ENCODE data around the gene BTG2. TPM values are rescaled to one million over a fixed set of nuclear protein-coding genes. Genes with fewer than 3 reads are reported as not detected.

The BTG2 gene
- total and polyA plus RNA-seq, 2 experiments from 2014 or later, result 5.0 to 7.5 TPM

- no peak for TF ChIP-seq EZH2 (IDR thresholded peaks at IDR 0.05; ENCODE audit: insufficient read depth, poor library complexity, severe bottlenecking)
- no peak for TF ChIP-seq EZH2phosphoT487 (IDR thresholded peaks at IDR 0.05; ENCODE audit: insufficient read depth, low read depth)
- no peaks in the 10 kb centered on the region for H3K36me3 ChIP-seq (ENCODE audit: low read depth)
- no peaks in the 10 kb centered on the region for H3F3A ChIP-seq (ENCODE audit: insufficient read depth)
- H4K20me1 ChIP-seq (ENCODE audit: insufficient read depth), result no peaks in the 10 kb centered on the region
- H2AFZ ChIP-seq, result no peak overlapping the region
- H3K9me2 ChIP-seq (ENCODE audit: insufficient read depth), result no peaks in the 10 kb centered on the region
- H3K4me2 ChIP-seq (ENCODE audit: unreplicated experiment), result no peak overlapping the region
- no peak overlapping the region for H3K4me3 ChIP-seq
- in situ Hi-C loops (cut with MboI), result no loop called here
- no peaks in the 10 kb centered on the region for H3K4me1 ChIP-seq (ENCODE audit: insufficient read depth)
- H3K79me2 ChIP-seq (ENCODE audit: insufficient read depth), result no peaks in the 10 kb centered on the region
- no peak for DNase-seq
- no peak overlapping the region for H3K9ac ChIP-seq
- H3K9me3 ChIP-seq (ENCODE audit: low read depth), result no peaks in the 10 kb centered on the region
- no peak overlapping the region for H3K27ac ChIP-seq
- WGBS, 2 experiments (ENCODE audit: low coverage in 1 of 2, low lambda C conversion rate in 2 of 2, missing lambda C conversion rate in 2 of 2), result 38 to 43% methylated on average over 4 of the region's 4 CpGs
- H3K27me3 ChIP-seq (replicated peaks; ENCODE audit: insufficient read depth), result peaks cover 20% of the 10 kb centered on the region
Observed at GRCh38 chr1:203316626-203317093, 11.3 kb downstream of the BTG2 start.

GRCh38 chr1:203317429-203318228, 12.3 kb downstream of the BTG2 start:
- WGBS, 2 experiments (ENCODE audit: low coverage in 1 of 2, low lambda C conversion rate in 2 of 2, missing lambda C conversion rate in 2 of 2), result 53 to 57% methylated on average over 7 of the region's 7 CpGs
- no peak overlapping the region for H3K27ac ChIP-seq
- in situ Hi-C loops (cut with MboI), result no loop called here
- H3K79me2 ChIP-seq (ENCODE audit: insufficient read depth), result no peaks in the 10 kb centered on the region
- no peaks in the 10 kb centered on the region for H4K20me1 ChIP-seq (ENCODE audit: insufficient read depth)
- H3K4me3 ChIP-seq, result no peak overlapping the region
- H3K9me3 ChIP-seq (ENCODE audit: low read depth), result no peaks in the 10 kb centered on the region
- H2AFZ ChIP-seq, result no peak overlapping the region
- no peaks in the 10 kb centered on the region for H3K4me1 ChIP-seq (ENCODE audit: insufficient read depth)
- TF ChIP-seq EZH2phosphoT487 (IDR thresholded peaks at IDR 0.05; ENCODE audit: insufficient read depth, low read depth), result no peak
- no peak for TF ChIP-seq EZH2 (IDR thresholded peaks at IDR 0.05; ENCODE audit: insufficient read depth, poor library complexity, severe bottlenecking)
- DNase-seq, result no peak
- H3K27me3 ChIP-seq (replicated peaks; ENCODE audit: insufficient read depth), result peaks cover 29% of the 10 kb centered on the region
- H3K9me2 ChIP-seq (ENCODE audit: insufficient read depth), result no peaks in the 10 kb centered on the region
- no peak overlapping the region for H3K4me2 ChIP-seq (ENCODE audit: unreplicated experiment)
- H3K9ac ChIP-seq, result no peak overlapping the region
- no peaks in the 10 kb centered on the region for H3K36me3 ChIP-seq (ENCODE audit: low read depth)
- H3F3A ChIP-seq (ENCODE audit: insufficient read depth), result no peaks in the 10 kb centered on the region

GRCh38 chr1:203318229-203318517, 12.9 kb downstream of the BTG2 start:
- Histone ChIP-seq H3F3A (ENCODE audit: insufficient read depth) (no peaks in the 10 kb centered on the region), H3K9me2 (ENCODE audit: insufficient read depth) (no peaks in the 10 kb centered on the region), H3K9me3 (ENCODE audit: low read depth) (no peaks in the 10 kb centered on the region), H3K27me3 (replicated peaks; ENCODE audit: insufficient read depth) (peaks cover 33% of the 10 kb centered on the region), H3K9ac (no peak overlapping the region), H4K20me1 (ENCODE audit: insufficient read depth) (no peaks in the 10 kb centered on the region), H3K4me3 (no peak overlapping the region), H3K27ac (no peak overlapping the region), H3K4me1 (ENCODE audit: insufficient read depth) (no peaks in the 10 kb centered on the region), H2AFZ (no peak overlapping the region), H3K79me2 (ENCODE audit: insufficient read depth) (no peaks in the 10 kb centered on the region), H3K36me3 (ENCODE audit: low read depth) (no peaks in the 10 kb centered on the region), H3K4me2 (ENCODE audit: unreplicated experiment) (no peak overlapping the region)
- in situ Hi-C loops (cut with MboI), result no loop called here
- WGBS, 2 experiments (ENCODE audit: low coverage in 1 of 2, low lambda C conversion rate in 2 of 2, missing lambda C conversion rate in 2 of 2), result 100% methylated on average over 1 of the region's 1 CpG
- TF ChIP-seq EZH2phosphoT487 (IDR thresholded peaks at IDR 0.05; ENCODE audit: insufficient read depth, low read depth) (no peak), EZH2 (IDR thresholded peaks at IDR 0.05; ENCODE audit: insufficient read depth, poor library complexity, severe bottlenecking) (no peak)
- DNase-seq, result no peak

- in situ Hi-C loops (cut with MboI), result no loop called here
- H4K20me1 ChIP-seq (ENCODE audit: insufficient read depth), result no peaks in the 10 kb centered on the region
- no peak overlapping the region for H3K4me2 ChIP-seq (ENCODE audit: unreplicated experiment)
- no peak overlapping the region for H3K27ac ChIP-seq
- TF ChIP-seq EZH2phosphoT487 (IDR thresholded peaks at IDR 0.05; ENCODE audit: insufficient read depth, low read depth) (no peak), EZH2 (IDR thresholded peaks at IDR 0.05; ENCODE audit: insufficient read depth, poor library complexity, severe bottlenecking) (no peak)
- no peak overlapping the region for H3K9ac ChIP-seq
- H3K27me3 ChIP-seq (replicated peaks; ENCODE audit: insufficient read depth), result peaks cover 52% of the 10 kb centered on the region
- H3K9me3 ChIP-seq (ENCODE audit: low read depth), result no peaks in the 10 kb centered on the region
- H2AFZ ChIP-seq, result no peak overlapping the region
- H3K36me3 ChIP-seq (ENCODE audit: low read depth), result no peaks in the 10 kb centered on the region
- no peak overlapping the region for H3K4me3 ChIP-seq
- H3F3A ChIP-seq (ENCODE audit: insufficient read depth), result no peaks in the 10 kb centered on the region
- WGBS, 2 experiments (ENCODE audit: low coverage in 1 of 2, low lambda C conversion rate in 2 of 2, missing lambda C conversion rate in 2 of 2), result 58 to 63% methylated on average over 6 of the region's 6 CpGs
- peak; percentile 53 for DNase-seq
- no peaks in the 10 kb centered on the region for H3K9me2 ChIP-seq (ENCODE audit: insufficient read depth)
- H3K4me1 ChIP-seq (ENCODE audit: insufficient read depth), result no peaks in the 10 kb centered on the region
- no peaks in the 10 kb centered on the region for H3K79me2 ChIP-seq (ENCODE audit: insufficient read depth)
Observed at GRCh38 chr1:203320591-203321272, 15.4 kb downstream of the BTG2 start.
